Ascending aorta (tissue), 2 donors: ENCODE data around the gene GRAMD1A. TPM values are rescaled to one million over a fixed set of nuclear protein-coding genes. Genes with fewer than 3 reads are reported as not detected.

Source experiments
- DNase-seq, 2 donors: peaks; one replicate each; pipeline ENCODE4 v3.0.0-alpha.2; 2019; ENCODE audit warnings: low spot score in 2 of 2
- H3K27ac ChIP-seq, 2 donors: fragments of 200-600 bp; sonication (generic); one replicate each; pipeline ENCODE4 v1.5.1; 2016 to 2017; ENCODE audit warnings: mild to moderate bottlenecking in 1 of 2
- H3K27me3 ChIP-seq: fragments of 200-600 bp; sonication (generic); one replicate; pipeline ENCODE4 v1.5.1; 2017
- H3K36me3 ChIP-seq, 2 donors: fragments of 200-600 bp; sonication (generic); one replicate each; pipeline ENCODE4 v1.5.1; 2016
- H3K4me1 ChIP-seq, 2 donors: fragments of 200-600 bp; sonication (generic); one replicate each; pipeline ENCODE4 v1.5.1; 2016 to 2017; ENCODE audit warnings: mild to moderate bottlenecking in 1 of 2
- H3K4me3 ChIP-seq, 2 donors: fragments of 200-600 bp; sonication (generic); one replicate each; pipeline ENCODE4 v1.5.1; 2016 to 2017; ENCODE audit warnings: mild to moderate bottlenecking in 1 of 2
- H3K9me3 ChIP-seq, 2 donors: fragments of 200-600 bp; sonication (generic); one replicate each; pipeline ENCODE4 v1.5.1; 2016
- CTCF ChIP-seq, 3 experiments: fragments of 200-600 bp in 2 of 3; fragments of 450-650 bp in 1 of 3; sonication (generic) in 2 of 3; IDR thresholded peaks; one replicate each; pipeline ENCODE4 v1.5.1; 2016 to 2019; ENCODE audit warnings: antibody characterized with exemption in 3 of 3, mild to moderate bottlenecking in 1 of 3, moderate library complexity in 1 of 3
- intact Hi-C: fragments of 100-400 bp; cut with DNase I; formaldehyde crosslinking; loops from one replicate; pipeline ENCODE4 v1.15.1; 2023
- total RNA-seq: library from RNA; depleted of rRNA; stranded (reverse); fragments of >200 nt; gene quantifications from one replicate; pipeline ENCODE4 v1.1.0, GENCODE V29; 2016

The GRAMD1A gene
- total RNA-seq, 1 donor from 2014 or later = 103 TPM

- intact Hi-C loops = no loop called here
- Histone ChIP-seq H3K4me3 (peak overlapping the region in 1 of 2 donors; percentile 40), H3K9me3 (no peaks in the 10 kb centered on the region), H3K36me3 (no peaks in the 10 kb centered on the region), H3K27ac (peak overlapping the region in 1 of 2 donors; percentile 8), H3K27me3 (peaks cover 4% of the 10 kb centered on the region), H3K4me1 (peaks cover 13 to 16% of the 10 kb centered on the region in 2 donors)
- DNase-seq = peak in 1 of 2 donors; percentile 60
- TF ChIP-seq CTCF (IDR thresholded peaks at IDR 0.05) = no peak
These were observed 40.0 kb downstream of the GRAMD1A start for GRCh38 chr19:35039881-35040825.

- Histone ChIP-seq H3K27me3 (peaks cover 4% of the 10 kb centered on the region), H3K4me1 (peaks cover 13 to 16% of the 10 kb centered on the region in 2 donors), H3K4me3 (peak overlapping the region in 1 of 2 donors; percentile 40), H3K36me3 (no peaks in the 10 kb centered on the region), H3K27ac (peak overlapping the region; percentile 44 to 50), H3K9me3 (no peaks in the 10 kb centered on the region)
- intact Hi-C loops = no loop called here
- peak; percentile 50 to 88 for DNase-seq
- TF ChIP-seq CTCF (IDR thresholded peaks at IDR 0.05) = no peak
These were observed 40.9 kb downstream of the GRAMD1A start for GRCh38 chr19:35040826-35041547.

GRCh38 chr19:35041548-35042055 lies 41.5 kb downstream of the GRAMD1A start, which contains the start of gene HPN:
Gene HPN, plus strand, starts transcription at chr19:35041721. Its CDS starts 786 bp downstream, at chr19:35042507.
- peaks cover 4% of the 10 kb centered on the region for H3K27me3 ChIP-seq
- H3K4me3 ChIP-seq = peak within 1 kb of the TSS in 1 of 2 donors; percentile 40
- H3K27ac ChIP-seq = peak within 1 kb of the TSS; percentile 44 to 50
- intact Hi-C loops = no loop called here
- H3K36me3 ChIP-seq = no peaks in the 10 kb centered on the region
- TF ChIP-seq CTCF (IDR thresholded peaks at IDR 0.05) = no peak
- DNase-seq = no peak
- H3K9me3 ChIP-seq = no peaks in the 10 kb centered on the region
- H3K4me1 ChIP-seq = peaks cover 13 to 16% of the 10 kb centered on the region in 2 donors

- Histone ChIP-seq H3K9me3 (no peaks in the 10 kb centered on the region), H3K27ac (no peak overlapping the region), H3K4me3 (no peak overlapping the region), H3K36me3 (no peaks in the 10 kb centered on the region), H3K4me1 (peaks cover 13 to 16% of the 10 kb centered on the region in 2 donors), H3K27me3 (peaks cover 4% of the 10 kb centered on the region)
- DNase-seq = no peak
- TF ChIP-seq CTCF (IDR thresholded peaks at IDR 0.05) = no peak
- intact Hi-C loops = no loop called here
These were observed 42.1 kb downstream of the GRAMD1A start for GRCh38 chr19:35042056-35042730.

GRCh38 chr19:35042954-35043604 lies 43.0 kb downstream of the GRAMD1A start:
- intact Hi-C loops = no loop called here
- no peak for TF ChIP-seq CTCF (IDR thresholded peaks at IDR 0.05)
- H3K9me3 ChIP-seq = no peaks in the 10 kb centered on the region
- DNase-seq = no peak
- peaks cover 13 to 16% of the 10 kb centered on the region in 2 donors for H3K4me1 ChIP-seq
- H3K36me3 ChIP-seq = no peaks in the 10 kb centered on the region
- no peak overlapping the region for H3K27ac ChIP-seq
- peaks cover 4% of the 10 kb centered on the region for H3K27me3 ChIP-seq
- H3K4me3 ChIP-seq = no peak overlapping the region
